Panc1 (cell line): ENCODE data around the gene TSHZ3.

Experiments used
- CTCF ChIP-seq: fragments of 450-650 bp; IDR thresholded peaks from 2 replicates; pipeline ENCODE4 v1.5.1; 2017; ENCODE audit warnings: mild to moderate bottlenecking
- TCF7L2 ChIP-seq: IDR thresholded peaks from 2 replicates; pipeline ENCODE4 v1.6.1; 2011; ENCODE audit warnings: mild to moderate bottlenecking, low read depth, low read length, inconsistent platforms

- TF ChIP-seq CTCF (no peak), TCF7L2 (no peak)
These were observed 14.2 kb downstream of the TSHZ3 start for GRCh38 chr19:31334849-31335624.
